Measurements from ENCODE around the gene SPACA6.

- no peak for TF ChIP-seq CTCF (IDR thresholded peaks at IDR 0.05)
- no peak for TF ChIP-seq POLR2A (IDR thresholded peaks at IDR 0.05)
These were observed 29.4 kb downstream of the SPACA6 start for GRCh38 chr19:51722492-51722891.
